ENCODE measurements around the gene WNT7B.

The WNT7B gene

GRCh38 chr22:45970705-45971407 lies 6.1 kb downstream of the WNT7B start:
- peak; percentile 33 for DNase-seq

GRCh38 chr22:45969801-45970470 lies 7.0 kb downstream of the WNT7B start:
- no peak for DNase-seq

GRCh38 chr22:45969414-45969799 lies 7.6 kb downstream of the WNT7B start:
- peak; percentile 9 for DNase-seq

GRCh38 chr22:45968751-45969413 lies 8.1 kb downstream of the WNT7B start:
- DNase-seq, result peak; percentile 75

- peak; percentile 15 for DNase-seq
Measured at GRCh38 chr22:45968003-45968650, 8.8 kb downstream of the WNT7B start.

- DNase-seq, result no peak
Measured at GRCh38 chr22:45966895-45967365, 10.0 kb downstream of the WNT7B start.

- DNase-seq, result no peak
Measured at GRCh38 chr22:45966320-45966894, 10.6 kb downstream of the WNT7B start.

GRCh38 chr22:45965563-45965962 lies 11.4 kb downstream of the WNT7B start:
- no peak for DNase-seq

- DNase-seq, result no peak
Measured at GRCh38 chr22:45964926-45965527, 11.9 kb downstream of the WNT7B start.

- no peak for DNase-seq
Measured at GRCh38 chr22:45964372-45964771, 12.6 kb downstream of the WNT7B start.

- DNase-seq, result no peak
Measured at GRCh38 chr22:45963821-45964220, 13.1 kb downstream of the WNT7B start.

GRCh38 chr22:45962756-45963324 lies 14.1 kb downstream of the WNT7B start:
- no peak for DNase-seq

- no peak for DNase-seq
Measured at GRCh38 chr22:45962434-45962718, 14.6 kb downstream of the WNT7B start.

- DNase-seq, result no peak
Measured at GRCh38 chr22:45961679-45962433, 15.1 kb downstream of the WNT7B start.

GRCh38 chr22:45960477-45961386 lies 16.2 kb downstream of the WNT7B start:
- no peak for DNase-seq

- DNase-seq, result no peak
Measured at GRCh38 chr22:45959719-45960476, 17.1 kb downstream of the WNT7B start.

- DNase-seq, result no peak
Measured at GRCh38 chr22:45958971-45959370, 18.0 kb downstream of the WNT7B start.

- no peak for DNase-seq
Measured at GRCh38 chr22:45957826-45958225, 19.1 kb downstream of the WNT7B start.

- no peak for DNase-seq
Measured at GRCh38 chr22:45953178-45953577, 23.8 kb downstream of the WNT7B start.

GRCh38 chr22:45952553-45952952 lies 24.4 kb downstream of the WNT7B start:
- no peak for DNase-seq
